HG02943 (cell line): Measurements from ENCODE around the gene GNAT3.

Experiments used
- ATAC-seq: cut with Tn5 transposase; IDR thresholded peaks from one replicate; pipeline ENCODE4 v1.9.1; 2021; ENCODE audit warnings: mild to moderate bottlenecking, low read depth, moderate library complexity; ENCODE audit not compliant: unreplicated experiment

The GNAT3 gene

DNA sequence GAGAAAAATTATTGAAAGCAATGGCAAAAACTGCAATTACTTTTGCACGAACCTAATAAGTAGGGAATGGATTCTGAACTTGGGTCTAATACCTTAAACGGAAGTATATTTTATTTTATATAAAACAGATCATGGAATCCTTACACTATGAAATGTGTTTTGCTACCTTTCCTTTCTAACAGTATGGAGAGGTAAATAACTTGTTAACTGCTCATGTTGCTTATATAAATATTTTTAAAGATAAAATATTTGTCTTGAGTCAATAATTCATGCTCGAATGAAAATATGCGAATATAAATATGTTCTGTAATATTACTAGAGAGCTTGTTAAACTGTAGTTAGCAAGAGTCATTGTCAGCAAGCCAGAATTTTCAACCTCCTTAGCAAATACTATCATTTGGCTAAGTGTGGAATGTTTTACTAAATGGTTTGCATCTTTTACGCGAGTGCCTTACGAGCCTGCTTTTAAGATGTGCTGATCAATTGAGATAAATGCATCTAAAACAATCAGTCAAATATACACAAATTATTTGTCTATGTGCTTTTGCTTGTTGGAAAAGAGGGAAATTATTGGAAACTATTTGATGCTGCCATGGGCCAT is 5.9 kb downstream of the GNAT3 start:
- ATAC-seq = no peak

DNA sequence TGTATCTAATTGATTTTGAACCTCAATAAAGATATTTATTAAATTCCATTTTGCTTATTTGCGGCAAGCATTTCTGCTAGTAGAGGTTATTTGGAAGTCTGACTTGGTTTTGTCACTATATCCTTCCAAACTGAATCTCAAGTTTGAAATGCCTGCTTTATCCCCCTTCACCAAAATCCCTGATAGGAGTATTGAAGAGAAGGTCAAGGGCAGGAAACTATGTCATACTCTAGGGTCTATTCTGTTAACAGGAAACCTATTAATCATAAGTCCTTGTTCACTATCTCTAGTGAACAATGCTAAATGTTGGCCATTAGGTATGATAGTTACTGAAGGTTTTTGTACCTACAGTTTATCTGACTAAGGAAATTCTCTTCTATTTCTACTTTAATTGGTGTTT is 11.5 kb downstream of the GNAT3 start:
- ATAC-seq = no peak

GRCh38 chr7:80499350-80499953 is 12.4 kb downstream of the GNAT3 start:
- ATAC-seq = no peak

DNA sequence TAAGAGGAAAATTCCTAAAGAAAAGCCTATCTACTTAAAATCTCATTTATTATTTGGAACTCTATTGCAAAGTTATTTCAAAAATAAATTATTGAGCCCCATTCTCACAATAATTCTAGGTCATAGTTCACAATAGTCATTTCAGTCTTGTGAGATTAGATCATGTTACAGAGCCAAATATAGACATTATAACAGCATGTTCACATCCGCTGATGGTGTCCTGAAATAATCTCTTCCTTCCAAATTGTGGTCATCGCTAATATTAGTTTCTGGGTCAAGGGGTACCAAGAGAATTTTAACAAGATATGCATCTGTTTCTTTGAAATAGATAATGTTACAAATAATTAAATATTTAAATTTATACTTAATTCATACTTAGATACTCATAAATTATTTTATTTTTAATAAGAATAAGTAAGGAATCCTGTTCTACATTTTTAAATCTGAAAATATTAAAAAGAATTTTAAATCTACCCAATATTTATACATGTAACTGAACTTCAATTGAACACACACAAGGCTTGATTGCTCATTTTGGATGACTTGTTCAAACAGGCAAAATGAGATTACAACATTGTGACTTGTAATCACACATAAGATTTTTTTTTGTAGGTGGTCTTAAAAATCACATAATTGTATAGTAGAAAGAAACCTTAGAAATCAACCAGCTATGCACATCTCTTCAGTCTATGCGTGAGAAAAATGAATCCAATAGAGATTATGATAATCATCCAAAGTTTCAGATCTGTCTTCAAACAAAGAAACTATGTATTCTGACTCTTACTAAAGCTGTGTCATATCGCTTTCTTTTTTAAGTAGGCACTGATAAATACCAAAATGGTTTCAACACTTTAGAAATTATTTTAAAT is 13.1 kb downstream of the GNAT3 start:
- no peak for ATAC-seq

DNA sequence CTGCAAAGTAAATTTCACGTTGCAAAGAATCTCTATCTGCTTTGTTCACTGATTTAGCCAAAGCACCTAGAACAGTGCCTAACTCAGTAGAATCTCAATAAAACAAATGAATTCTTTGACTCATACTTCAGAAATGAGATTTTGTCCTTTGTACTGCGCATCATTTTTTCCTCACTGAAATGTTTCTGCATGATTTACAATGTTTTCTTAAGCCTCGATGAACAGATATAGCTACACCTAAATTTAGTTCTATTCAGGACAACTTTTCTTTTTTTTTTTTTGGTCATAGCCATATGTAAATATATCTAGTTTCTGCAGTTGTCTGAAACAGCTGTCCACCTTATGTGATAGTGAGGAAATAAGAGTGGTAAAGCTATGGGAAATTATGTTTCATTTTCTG is 15.3 kb downstream of the GNAT3 start:
- ATAC-seq = no peak

DNA sequence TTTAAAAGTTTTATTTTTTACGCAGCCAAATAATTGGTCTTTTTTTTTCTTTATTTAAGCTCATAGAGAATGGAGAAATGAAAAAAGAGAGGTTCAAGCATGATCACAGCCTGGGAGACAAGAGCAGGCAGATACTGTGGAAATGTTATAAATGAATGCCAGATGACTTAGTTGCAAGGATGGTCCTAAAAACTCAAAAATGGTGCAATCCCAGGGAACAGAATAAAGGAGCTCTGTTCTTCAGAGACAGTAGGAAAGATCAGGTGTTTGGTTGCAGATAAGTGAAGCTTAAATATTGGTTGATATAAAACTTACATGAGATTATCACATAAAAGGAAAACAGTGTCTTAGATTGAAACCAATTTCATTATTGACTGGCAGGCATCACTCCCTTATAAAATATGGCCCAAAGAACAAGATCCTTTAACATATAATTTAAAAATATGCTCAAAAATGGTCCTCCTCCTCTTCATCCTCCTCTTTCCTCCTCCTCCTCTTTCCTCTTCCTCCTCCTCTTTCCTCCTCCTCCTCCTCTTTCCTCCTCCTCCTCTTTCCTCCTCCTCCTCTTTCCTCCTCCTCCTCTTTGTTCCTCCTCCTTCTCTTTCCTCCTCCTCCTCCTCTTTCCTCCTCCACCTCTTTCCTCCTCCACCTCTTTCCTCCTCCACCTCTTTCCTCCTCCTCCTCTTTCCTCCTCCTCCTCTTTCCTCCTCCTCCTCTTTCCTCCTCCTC is 18.6 kb downstream of the GNAT3 start:
- ATAC-seq = no peak

DNA sequence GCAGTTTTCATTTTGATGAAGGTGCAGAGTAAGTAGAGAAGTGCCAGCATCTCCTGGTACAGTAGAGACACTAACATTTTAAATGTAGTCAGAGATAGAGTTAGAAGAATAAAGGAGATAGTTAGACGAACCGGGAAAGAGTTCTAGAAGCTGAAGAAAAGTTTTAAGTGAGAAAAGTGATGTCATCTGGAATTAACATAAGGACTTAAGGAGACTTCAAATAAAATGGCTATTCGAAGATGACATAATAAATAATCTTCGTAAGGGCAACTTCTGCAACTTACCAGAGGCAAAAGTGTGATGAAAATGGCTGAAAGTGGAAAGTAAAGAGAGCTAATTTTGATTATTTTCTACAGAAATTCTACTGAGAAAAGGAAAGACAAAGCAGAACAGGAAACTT is 20.4 kb downstream of the GNAT3 start:
- no peak for ATAC-seq

DNA sequence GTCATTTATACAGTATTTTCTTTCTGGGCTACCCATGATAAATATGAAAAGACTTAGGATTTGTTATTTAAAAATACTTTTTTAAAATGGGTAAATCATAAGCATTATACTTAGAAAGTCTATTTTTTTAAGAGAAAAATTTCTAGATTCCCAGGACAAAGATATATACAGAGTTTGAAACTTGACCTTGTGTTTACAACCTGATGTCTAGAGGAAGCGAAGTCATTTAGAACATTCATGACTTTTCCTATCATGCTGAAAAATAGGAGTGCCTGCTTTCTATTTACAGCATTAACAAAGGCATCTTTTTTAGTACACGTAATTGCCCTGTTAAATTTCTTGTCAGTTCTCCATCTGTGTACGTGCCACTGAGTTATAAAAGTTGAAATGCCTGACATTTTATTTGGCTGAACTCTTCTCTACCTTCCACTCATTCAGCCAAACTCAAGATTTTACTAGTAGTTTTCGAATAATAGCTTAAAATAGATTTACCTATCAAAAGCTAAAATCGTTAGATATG is 23.0 kb downstream of the GNAT3 start:
- ATAC-seq = no peak

- no peak for ATAC-seq
Observed at GRCh38 chr7:80488406-80488805, 23.5 kb downstream of the GNAT3 start.

DNA sequence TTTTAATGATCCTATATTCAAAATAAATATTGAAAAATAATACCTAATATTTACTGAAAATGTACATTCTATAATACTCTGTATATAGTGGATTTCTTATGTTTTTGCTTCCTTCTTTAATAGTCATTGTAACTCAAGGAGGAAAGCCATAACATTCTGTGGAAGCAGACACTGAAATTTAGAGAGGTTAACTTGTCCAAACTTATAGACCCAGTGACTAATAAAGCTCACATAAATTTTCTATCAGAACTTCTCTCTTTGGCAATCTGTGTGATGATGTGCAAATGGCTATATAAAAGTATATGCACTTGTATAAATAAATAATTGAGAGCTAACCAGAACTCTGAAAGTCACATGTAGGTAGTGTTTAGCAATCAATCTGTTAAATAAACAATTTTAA is 26.1 kb downstream of the GNAT3 start:
- no peak for ATAC-seq

DNA sequence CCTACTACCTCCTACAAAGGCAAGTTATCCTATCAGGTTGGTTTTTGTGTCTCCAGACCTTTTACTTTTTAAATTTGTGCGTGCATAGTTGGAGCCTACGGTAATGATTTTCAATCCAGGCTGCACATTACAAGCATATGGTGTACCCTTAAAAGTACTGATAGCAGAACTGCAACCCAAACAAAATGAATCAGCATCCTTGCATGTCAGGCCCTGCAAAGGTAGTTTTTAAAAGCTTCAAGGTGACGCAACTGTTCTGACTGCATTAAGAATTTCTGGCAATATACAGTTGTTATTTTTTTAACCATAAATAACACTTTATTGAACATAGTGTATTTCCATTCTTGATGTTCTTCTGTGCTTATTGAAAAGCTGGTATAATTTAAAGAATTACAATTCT is 28.9 kb downstream of the GNAT3 start:
- ATAC-seq = no peak

DNA sequence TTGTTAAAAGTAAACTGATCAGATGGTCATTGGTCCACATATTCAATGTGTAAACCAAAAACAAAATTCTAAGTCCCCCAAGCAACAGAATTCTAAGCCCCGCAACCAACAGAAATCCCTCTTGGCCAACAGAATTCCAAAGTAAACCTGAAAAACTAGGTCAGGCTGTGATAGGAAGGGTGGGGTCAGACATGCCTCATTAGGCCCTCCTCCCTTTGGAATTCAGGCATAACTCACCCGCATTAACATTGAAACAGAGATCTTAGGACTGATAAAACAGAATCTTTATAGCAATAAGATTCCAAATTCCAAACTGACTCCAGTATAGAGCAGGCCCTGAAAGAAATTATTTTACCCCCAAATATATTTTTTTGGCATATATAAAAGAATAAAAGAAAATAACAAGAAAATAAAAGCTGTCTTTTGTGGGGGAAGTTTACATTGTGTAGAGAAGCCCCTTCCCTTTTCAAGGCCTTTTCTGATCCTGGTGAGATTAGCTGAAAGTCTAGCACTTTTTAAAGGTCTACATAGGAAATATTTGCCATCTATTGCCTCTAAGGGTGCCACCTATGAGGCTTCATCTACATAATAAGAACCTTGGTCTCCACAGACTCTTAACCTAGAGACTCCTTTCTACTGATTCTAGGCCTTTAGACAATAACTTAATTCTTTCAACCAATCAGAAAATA is 30.5 kb downstream of the GNAT3 start:
- no peak for ATAC-seq

DNA sequence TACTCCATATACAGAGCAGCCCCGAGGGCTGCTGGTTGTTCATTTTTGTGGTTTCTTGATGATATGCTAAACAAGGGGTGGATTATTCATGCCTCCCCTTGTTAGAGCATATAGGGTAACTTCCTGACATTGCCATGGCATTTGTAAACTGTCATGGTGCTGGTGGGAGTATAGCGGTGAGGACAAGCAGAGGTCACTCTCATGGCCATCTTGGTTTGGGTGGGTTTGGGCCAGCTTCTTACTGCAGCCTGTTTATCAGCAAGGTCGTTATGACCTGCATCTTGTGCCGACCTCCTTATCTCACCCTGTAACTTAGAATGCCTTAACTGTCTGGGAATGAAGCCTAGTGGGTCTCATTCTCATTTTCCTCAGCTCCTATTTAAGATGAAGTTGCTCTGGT is 31.3 kb downstream of the GNAT3 start:
- ATAC-seq = no peak

- ATAC-seq = no peak
Observed at GRCh38 chr7:80478683-80479082, 33.2 kb downstream of the GNAT3 start.

DNA sequence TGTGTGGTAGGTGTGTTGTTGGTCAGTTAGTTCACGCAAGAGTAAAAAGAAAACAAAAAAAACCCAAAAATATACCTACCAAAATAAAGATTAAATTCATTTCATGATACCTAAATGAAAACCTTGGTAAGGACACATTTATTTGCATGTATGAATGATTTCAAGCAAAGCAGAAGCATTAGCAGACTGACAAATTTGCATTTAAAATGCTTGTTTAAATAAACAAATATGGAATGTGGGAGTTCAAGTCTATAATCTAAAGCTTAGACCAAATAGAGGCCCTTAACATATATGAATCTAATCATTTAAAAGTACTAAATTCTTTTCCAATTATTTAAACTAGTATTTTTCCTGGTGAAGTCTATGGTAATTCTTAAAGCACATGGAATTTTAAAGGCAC is 35.8 kb downstream of the GNAT3 start:
- no peak for ATAC-seq

GRCh38 chr7:80475383-80475782 is 36.5 kb downstream of the GNAT3 start:
- no peak for ATAC-seq

DNA sequence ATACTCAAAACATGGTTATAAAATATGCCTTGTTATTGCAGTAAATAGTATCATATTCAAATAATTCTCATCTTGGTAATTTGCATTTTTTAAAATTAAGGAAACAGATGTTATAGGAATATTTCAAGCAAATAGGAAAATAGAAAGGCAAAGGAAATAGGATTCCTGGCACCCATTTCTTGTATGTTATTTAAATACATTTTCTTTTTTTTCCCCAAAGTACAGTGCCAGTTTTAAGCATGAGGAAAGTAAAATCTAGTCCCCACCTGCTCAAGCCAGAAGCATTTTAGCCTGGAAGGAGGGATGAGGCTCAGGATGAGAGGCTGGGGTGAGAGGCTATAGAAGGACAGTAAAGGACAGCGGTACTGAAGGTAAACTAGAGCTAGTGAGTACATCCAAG is 38.1 kb downstream of the GNAT3 start:
- ATAC-seq = no peak

DNA sequence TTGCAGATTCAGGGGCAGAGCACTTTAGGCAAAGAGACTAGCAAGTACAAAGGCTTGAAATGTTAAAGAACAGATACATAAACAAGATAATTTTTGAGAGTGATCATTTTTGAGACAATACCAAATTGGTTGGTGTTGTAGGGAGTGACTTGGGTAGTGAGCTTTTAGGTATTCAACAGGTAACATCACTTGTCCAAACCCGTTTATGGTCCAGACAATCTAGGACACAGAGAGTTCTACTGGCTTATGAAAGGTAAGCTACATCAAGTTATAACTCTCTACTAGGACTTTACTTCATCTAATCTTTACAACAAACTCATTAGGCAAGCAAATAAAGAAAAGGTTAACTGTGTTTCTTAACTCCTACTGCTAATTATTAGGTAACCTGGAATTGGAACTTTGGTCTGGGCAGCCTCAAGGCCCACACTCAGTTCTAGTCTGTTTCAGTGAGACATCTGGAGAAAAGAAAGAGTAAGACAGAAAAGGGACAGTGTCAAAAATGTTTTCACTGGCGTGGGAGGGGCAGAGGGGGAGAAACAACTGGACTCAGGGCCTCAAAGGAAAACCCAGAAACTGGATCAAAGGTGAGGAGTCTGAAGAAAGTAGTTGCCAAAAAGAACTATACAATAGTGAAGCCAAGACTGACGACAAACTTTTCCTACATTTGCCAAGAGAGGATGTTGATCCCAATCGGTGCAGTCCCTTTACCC is 39.2 kb downstream of the GNAT3 start:
- no peak for ATAC-seq

DNA sequence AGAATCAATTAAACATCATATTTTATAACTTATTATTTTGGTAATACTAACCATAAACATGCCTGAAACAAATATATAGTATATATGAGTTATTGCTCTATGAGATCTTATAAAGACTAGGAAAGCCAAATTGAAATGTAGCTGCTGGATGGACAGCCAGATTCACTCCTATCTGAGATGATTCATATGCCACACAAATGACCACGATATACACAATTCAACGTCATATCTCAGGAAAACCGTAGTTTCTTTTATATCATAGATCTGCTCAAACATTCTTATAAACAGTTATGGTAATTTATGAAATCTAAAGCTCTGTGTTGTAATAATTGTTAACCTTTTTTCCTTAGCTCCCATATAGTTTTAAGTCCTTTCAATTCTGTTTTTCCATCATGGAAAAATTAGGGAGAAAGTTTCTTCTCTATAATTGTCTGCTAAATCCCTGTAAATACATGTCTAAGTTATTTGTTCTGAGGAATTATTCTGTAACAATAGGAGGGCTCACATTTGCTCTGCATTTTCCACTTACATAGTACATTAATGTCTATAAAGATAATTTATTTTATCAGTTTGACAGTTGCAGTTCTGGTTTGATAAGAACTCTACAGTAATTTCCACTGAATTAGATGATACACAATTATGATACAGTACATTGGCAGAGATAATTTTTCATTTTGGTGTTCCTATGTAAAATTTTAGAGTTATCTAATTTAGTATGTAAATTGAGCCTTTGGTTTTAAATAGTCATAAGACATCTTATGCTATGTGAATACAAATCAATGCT is 42.7 kb downstream of the GNAT3 start:
- no peak for ATAC-seq
